ENCODE data around the gene TOP3B.

TOP3B gene

GRCh38 chr22:21939461-21939913, 43.1 kb downstream of the TOP3B start:
- Histone ChIP-seq H4K91ac (ENCODE audit: low read length) (peak overlapping the region; percentile 64), H3K4me1 (ENCODE audit: control insufficient read depth, insufficient read depth, low read depth, low read length) (peaks cover 57% of the 10 kb centered on the region), H2BK5ac (ENCODE audit: low read depth, low read length, poor library complexity, severe bottlenecking) (no peak overlapping the region), H3K79me1 (replicated peaks; ENCODE audit: low read length, poor library complexity, severe bottlenecking) (peaks cover 30% of the 10 kb centered on the region), H3K4me3 (ENCODE audit: insufficient read depth in 1 of 2, low read depth in 1 of 2, low read length in 2 of 2) (peak overlapping the region in 1 of 2 experiments; percentile 79), H3K14ac (ENCODE audit: low read length in 2 of 2) (peak overlapping the region in 1 of 2 experiments; percentile 21), H3K18ac (ENCODE audit: low read depth in 1 of 2, low read length in 2 of 2) (peak overlapping the region in 1 of 2 experiments; percentile 49), H3K36me3 (ENCODE audit: control insufficient read depth in 1 of 2, insufficient read depth in 2 of 2, low read depth in 1 of 2, low read length in 2 of 2) (peaks cover 45 to 51% of the 10 kb centered on the region in 2 experiments), H3K27ac (ENCODE audit: low read length, poor library complexity, severe bottlenecking) (no peak overlapping the region), H3K9me3 (ENCODE audit: control insufficient read depth, low read length) (no peaks in the 10 kb centered on the region), H4K8ac (ENCODE audit: low read length) (peak overlapping the region; percentile 81), H2BK120ac (ENCODE audit: low read depth, low read length) (no peak overlapping the region), H2AK5ac (ENCODE audit: low read length, severe bottlenecking) (peak overlapping the region; percentile 59), H3K4ac (ENCODE audit: low read depth in 1 of 2, low read length in 2 of 2) (peak overlapping the region in 1 of 2 experiments; percentile 28), H2BK15ac (ENCODE audit: low read depth, poor library complexity, severe bottlenecking) (no peak overlapping the region), H3K9ac (ENCODE audit: low read length) (peak overlapping the region; percentile 91), H3K4me2 (ENCODE audit: low read length, poor library complexity, severe bottlenecking) (no peak overlapping the region), H2BK12ac (ENCODE audit: low read length in 2 of 2) (peak overlapping the region in 1 of 2 experiments; percentile 51), H3K23ac (ENCODE audit: low read length in 2 of 2) (no peak overlapping the region), H3K27me3 (ENCODE audit: control insufficient read depth in 1 of 2, insufficient read depth in 1 of 2, low read length in 2 of 2) (no peaks in the 10 kb centered on the region), H2AFZ (ENCODE audit: low read depth, low read length) (no peak overlapping the region)
- no peak for DNase-seq
- 77% methylated on average over 8 of the region's 10 CpGs for WGBS

DNA sequence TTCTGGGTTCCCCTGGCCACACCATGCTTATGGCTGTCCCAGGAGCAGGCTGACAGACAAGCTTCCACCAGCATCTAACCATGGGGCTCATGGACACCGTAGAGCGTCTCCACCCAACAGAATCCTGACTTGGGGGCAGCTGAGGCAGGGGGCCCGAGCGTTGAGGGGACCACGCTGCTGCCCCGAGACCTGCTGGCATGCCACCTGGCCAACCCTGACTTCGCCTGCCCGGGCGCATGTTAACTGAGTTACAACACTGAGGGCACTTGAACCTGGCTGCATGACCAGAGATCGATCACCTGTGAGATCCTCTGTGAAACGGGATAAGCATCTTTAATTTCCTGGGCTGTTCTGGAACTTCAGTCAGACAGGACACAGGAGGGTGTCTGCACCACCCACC, 43.7 kb downstream of the TOP3B start:
- no peak overlapping the region for H3K23ac ChIP-seq (ENCODE audit: low read length in 2 of 2)
- H3K18ac ChIP-seq (ENCODE audit: low read depth in 1 of 2, low read length in 2 of 2): peak overlapping the region in 1 of 2 experiments; percentile 5
- H3K27ac ChIP-seq (ENCODE audit: low read length, poor library complexity, severe bottlenecking): no peak overlapping the region
- H2BK120ac ChIP-seq (ENCODE audit: low read depth, low read length): no peak overlapping the region
- peak overlapping the region; percentile 66 for H4K8ac ChIP-seq (ENCODE audit: low read length)
- H2AK5ac ChIP-seq (ENCODE audit: low read length, severe bottlenecking): peak overlapping the region; percentile 59
- H2BK12ac ChIP-seq (ENCODE audit: low read length in 2 of 2): peak overlapping the region in 1 of 2 experiments; percentile 51
- no peak overlapping the region for H2BK5ac ChIP-seq (ENCODE audit: low read depth, low read length, poor library complexity, severe bottlenecking)
- H3K4me2 ChIP-seq (ENCODE audit: low read length, poor library complexity, severe bottlenecking): no peak overlapping the region
- peaks cover 31% of the 10 kb centered on the region for H3K79me1 ChIP-seq (replicated peaks; ENCODE audit: low read length, poor library complexity, severe bottlenecking)
- no peak overlapping the region for H2BK15ac ChIP-seq (ENCODE audit: low read depth, poor library complexity, severe bottlenecking)
- H4K91ac ChIP-seq (ENCODE audit: low read length): no peak overlapping the region
- 87% methylated on average over 11 of the region's 11 CpGs for WGBS
- H3K9me3 ChIP-seq (ENCODE audit: control insufficient read depth, low read length): no peaks in the 10 kb centered on the region
- peak overlapping the region in 1 of 2 experiments; percentile 19 for H3K4ac ChIP-seq (ENCODE audit: low read depth in 1 of 2, low read length in 2 of 2)
- no peaks in the 10 kb centered on the region for H3K27me3 ChIP-seq (ENCODE audit: control insufficient read depth in 1 of 2, insufficient read depth in 1 of 2, low read length in 2 of 2)
- DNase-seq: no peak
- peaks cover 51% of the 10 kb centered on the region for H3K4me1 ChIP-seq (ENCODE audit: control insufficient read depth, insufficient read depth, low read depth, low read length)
- peak overlapping the region in 1 of 2 experiments; percentile 18 for H3K14ac ChIP-seq (ENCODE audit: low read length in 2 of 2)
- H3K9ac ChIP-seq (ENCODE audit: low read length): peak overlapping the region; percentile 91
- peak overlapping the region in 1 of 2 experiments; percentile 79 for H3K4me3 ChIP-seq (ENCODE audit: insufficient read depth in 1 of 2, low read depth in 1 of 2, low read length in 2 of 2)
- peaks cover 42 to 50% of the 10 kb centered on the region in 2 experiments for H3K36me3 ChIP-seq (ENCODE audit: control insufficient read depth in 1 of 2, insufficient read depth in 2 of 2, low read depth in 1 of 2, low read length in 2 of 2)
- no peak overlapping the region for H2AFZ ChIP-seq (ENCODE audit: low read depth, low read length)

DNA sequence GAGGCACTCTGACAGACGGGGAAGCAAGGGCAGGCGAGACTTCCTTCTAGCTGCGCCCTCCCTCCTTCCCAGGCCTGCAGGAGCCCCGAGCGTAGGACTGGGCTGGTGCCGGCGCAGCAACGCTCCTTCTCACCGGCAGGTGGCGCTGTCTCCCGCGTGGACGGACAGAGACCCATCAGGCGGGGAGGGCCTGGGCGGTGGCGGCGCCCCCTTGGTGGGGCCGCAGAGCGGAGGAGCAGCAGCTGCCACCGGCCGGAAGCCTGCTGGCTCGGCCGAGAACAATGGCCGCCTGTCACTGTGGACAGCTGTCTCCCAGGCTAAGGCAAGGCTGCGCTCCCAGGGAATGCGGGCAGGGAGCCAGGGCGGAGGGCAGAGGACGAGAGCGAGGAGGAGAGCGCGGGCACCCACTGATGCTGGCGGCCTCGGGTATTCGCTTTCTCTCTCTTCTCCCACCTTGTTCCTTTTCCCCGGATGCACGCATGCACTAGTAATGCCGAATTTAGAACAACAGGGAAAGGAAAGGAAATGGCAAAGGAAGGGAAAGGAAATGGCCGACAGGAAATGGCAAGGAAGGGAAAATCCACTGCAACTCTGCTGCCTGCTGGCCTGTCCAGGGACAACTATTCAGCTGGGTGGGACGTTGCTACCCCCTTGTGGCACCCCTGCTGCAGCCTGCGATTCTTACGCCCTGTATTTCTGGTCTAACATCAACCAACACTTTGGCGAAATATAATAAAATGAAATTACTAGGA, 44.3 kb downstream of the TOP3B start:
- Histone ChIP-seq H3K27ac (ENCODE audit: low read length, poor library complexity, severe bottlenecking) (peak overlapping the region; percentile 87), H2BK15ac (ENCODE audit: low read depth, poor library complexity, severe bottlenecking) (no peak overlapping the region), H3K23ac (ENCODE audit: low read length in 2 of 2) (peak overlapping the region in 1 of 2 experiments; percentile 37), H2AFZ (ENCODE audit: low read depth, low read length) (peak overlapping the region; percentile 67), H3K4me2 (ENCODE audit: low read length, poor library complexity, severe bottlenecking) (peak overlapping the region; percentile 29), H3K14ac (ENCODE audit: low read length in 2 of 2) (peak overlapping the region in 1 of 2 experiments; percentile 69), H3K27me3 (ENCODE audit: control insufficient read depth in 1 of 2, insufficient read depth in 1 of 2, low read length in 2 of 2) (no peaks in the 10 kb centered on the region), H4K91ac (ENCODE audit: low read length) (peak overlapping the region; percentile 94), H2BK120ac (ENCODE audit: low read depth, low read length) (peak overlapping the region; percentile 5), H3K36me3 (ENCODE audit: control insufficient read depth in 1 of 2, insufficient read depth in 2 of 2, low read depth in 1 of 2, low read length in 2 of 2) (peaks cover 47 to 51% of the 10 kb centered on the region in 2 experiments), H3K9ac (ENCODE audit: low read length) (peak overlapping the region; percentile 91), H4K8ac (ENCODE audit: low read length) (peak overlapping the region; percentile 92), H2BK5ac (ENCODE audit: low read depth, low read length, poor library complexity, severe bottlenecking) (peak overlapping the region; percentile 11), H2AK5ac (ENCODE audit: low read length, severe bottlenecking) (no peak overlapping the region), H3K4me1 (ENCODE audit: control insufficient read depth, insufficient read depth, low read depth, low read length) (peaks cover 44% of the 10 kb centered on the region), H2BK12ac (ENCODE audit: low read length in 2 of 2) (peak overlapping the region in 1 of 2 experiments; percentile 33), H3K9me3 (ENCODE audit: control insufficient read depth, low read length) (no peaks in the 10 kb centered on the region), H3K4me3 (ENCODE audit: insufficient read depth in 1 of 2, low read depth in 1 of 2, low read length in 2 of 2) (peak overlapping the region; percentile 59 to 79), H3K4ac (ENCODE audit: low read depth in 1 of 2, low read length in 2 of 2) (peak overlapping the region; percentile 70 to 91), H3K18ac (ENCODE audit: low read depth in 1 of 2, low read length in 2 of 2) (peak overlapping the region; percentile 47 to 98), H3K79me1 (replicated peaks; ENCODE audit: low read length, poor library complexity, severe bottlenecking) (peaks cover 37% of the 10 kb centered on the region)
- peak; percentile 94 for DNase-seq
- WGBS: under 1% methylated on average over 33 of the region's 42 CpGs

DNA sequence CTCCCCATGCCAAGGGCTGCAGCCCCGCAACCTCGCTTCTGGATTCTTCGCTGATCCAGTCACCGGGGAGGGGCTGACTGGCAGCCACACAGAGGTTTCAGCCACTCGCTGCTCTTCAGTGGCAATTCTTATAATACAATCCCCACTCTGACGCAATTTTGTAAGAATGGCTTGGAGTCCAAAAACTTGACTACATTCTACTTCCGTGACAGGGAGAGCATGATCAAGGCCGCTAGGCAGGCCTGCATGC, 44.8 kb downstream of the TOP3B start:
- H3K4ac ChIP-seq (ENCODE audit: low read depth in 1 of 2, low read length in 2 of 2): peak overlapping the region in 1 of 2 experiments; percentile 71
- peaks cover 40% of the 10 kb centered on the region for H3K4me1 ChIP-seq (ENCODE audit: control insufficient read depth, insufficient read depth, low read depth, low read length)
- H3K23ac ChIP-seq (ENCODE audit: low read length in 2 of 2): no peak overlapping the region
- H3K9ac ChIP-seq (ENCODE audit: low read length): peak overlapping the region; percentile 91
- no peak overlapping the region for H3K14ac ChIP-seq (ENCODE audit: low read length in 2 of 2)
- H3K18ac ChIP-seq (ENCODE audit: low read depth in 1 of 2, low read length in 2 of 2): peak overlapping the region in 1 of 2 experiments; percentile 62
- no peak overlapping the region for H2BK12ac ChIP-seq (ENCODE audit: low read length in 2 of 2)
- H4K91ac ChIP-seq (ENCODE audit: low read length): no peak overlapping the region
- no peak for DNase-seq
- H3K9me3 ChIP-seq (ENCODE audit: control insufficient read depth, low read length): no peaks in the 10 kb centered on the region
- no peaks in the 10 kb centered on the region for H3K27me3 ChIP-seq (ENCODE audit: control insufficient read depth in 1 of 2, insufficient read depth in 1 of 2, low read length in 2 of 2)
- H2BK5ac ChIP-seq (ENCODE audit: low read depth, low read length, poor library complexity, severe bottlenecking): no peak overlapping the region
- peak overlapping the region in 1 of 2 experiments; percentile 79 for H3K4me3 ChIP-seq (ENCODE audit: insufficient read depth in 1 of 2, low read depth in 1 of 2, low read length in 2 of 2)
- H4K8ac ChIP-seq (ENCODE audit: low read length): peak overlapping the region; percentile 92
- peak overlapping the region; percentile 66 for H3K27ac ChIP-seq (ENCODE audit: low read length, poor library complexity, severe bottlenecking)
- no peak overlapping the region for H2BK15ac ChIP-seq (ENCODE audit: low read depth, poor library complexity, severe bottlenecking)
- no peak overlapping the region for H2BK120ac ChIP-seq (ENCODE audit: low read depth, low read length)
- H3K36me3 ChIP-seq (ENCODE audit: control insufficient read depth in 1 of 2, insufficient read depth in 2 of 2, low read depth in 1 of 2, low read length in 2 of 2): peaks cover 52 to 56% of the 10 kb centered on the region in 2 experiments
- peaks cover 42% of the 10 kb centered on the region for H3K79me1 ChIP-seq (replicated peaks; ENCODE audit: low read length, poor library complexity, severe bottlenecking)
- peak overlapping the region; percentile 17 for H3K4me2 ChIP-seq (ENCODE audit: low read length, poor library complexity, severe bottlenecking)
- H2AK5ac ChIP-seq (ENCODE audit: low read length, severe bottlenecking): no peak overlapping the region
- H2AFZ ChIP-seq (ENCODE audit: low read depth, low read length): peak overlapping the region; percentile 55
- 42% methylated on average over 8 of the region's 8 CpGs for WGBS

Measured in mesenchymal stem cell (in vitro differentiated cells and primary cell).